Activated CD4-positive, alpha-beta T cell treated with anti-CD3 and anti-CD28 coated beads for 36 hours (primary cell): ENCODE results near the gene NAA60. TPM values are rescaled to one million over a fixed set of nuclear protein-coding genes. Genes with fewer than 3 reads are reported as not detected.

Source experiments
- ATAC-seq: fragments of 200-7000 bp; cut with Tn5 transposase; one replicate; pipeline ENCODE4 v1.10.0; 2021; ENCODE audit warnings: mild to moderate bottlenecking, moderate library complexity
- CTCF ChIA-PET: fragments of 350-600 bp; sonication (Branson Sonifier 250); formaldehyde crosslinking; loops from one replicate; lab custom pipeline; 2021; ENCODE audit warnings: antibody characterized with exemption; lab: Charles Lee
- POLR2A ChIA-PET: fragments of 350-600 bp; sonication (Branson Sonifier 250); formaldehyde crosslinking; loops from one replicate; lab custom pipeline; 2021; ENCODE audit warnings: antibody characterized with exemption, inconsistent platforms; lab: Charles Lee
- DNase-seq: peaks from one replicate; pipeline ENCODE4 v3.0.0-alpha.2; 2020
- H3K27ac Mint-ChIP-seq: one replicate; pipeline ENCODE4 v1.8.0; 2021; ENCODE audit warnings: mixed read lengths
- H3K27me3 Mint-ChIP-seq: one replicate; pipeline ENCODE4 v1.8.0; 2021; ENCODE audit warnings: mixed read lengths
- H3K36me3 Mint-ChIP-seq: one replicate; pipeline ENCODE4 v1.8.0; 2021; ENCODE audit warnings: low read depth, mixed read lengths
- H3K4me1 Mint-ChIP-seq: one replicate; pipeline ENCODE4 v1.8.0; 2021; ENCODE audit warnings: mixed read lengths
- H3K4me3 Mint-ChIP-seq: one replicate; pipeline ENCODE4 v1.8.0; 2021; ENCODE audit warnings: mild to moderate bottlenecking, moderate library complexity, mixed read lengths
- H3K9me3 Mint-ChIP-seq: one replicate; pipeline ENCODE4 v1.8.0; 2021; ENCODE audit warnings: low read depth, mixed read lengths
- intact Hi-C, 2 experiments: fragments of 100-400 bp; cut with DNase I in 1 of 2; cut with micrococcal nuclease in 1 of 2; formaldehyde crosslinking; loops; one replicate each; pipeline versions ENCODE4 v1.14.2 to v1.15.1; 2022 to 2024; cut with DNase I, micrococcal nuclease
- total RNA-seq, 2 experiments: library from RNA; stranded (reverse); gene quantifications; one replicate each; pipeline ENCODE4 v1.2.3, GENCODE V29; 2021

NAA60 gene
- total RNA-seq, 2 experiments from 2014 or later, result 25.9 to 38.9 TPM

- Mint-ChIP-seq H3K36me3 (peaks cover 22% of the 10 kb centered on the region), H3K27ac (no peak overlapping the region), H3K27me3 (no peaks in the 10 kb centered on the region), H3K4me1 (no peaks in the 10 kb centered on the region), H3K4me3 (no peak overlapping the region), H3K9me3 (no peaks in the 10 kb centered on the region)
- intact Hi-C loops, result no loop called here
- POLR2A ChIA-PET, result no interaction called here
- CTCF ChIA-PET, result interaction anchor here (0.6 kb wide), 1 partner anchor 113 kb away, joined by 4 read pairs; no protein-coding TSS in a partner anchor
- ATAC-seq (no peak), DNase-seq (no peak)
Observed at GRCh38 chr16:3485097-3485745, 41.7 kb downstream of the NAA60 start.

GRCh38 chr16:3485821-3486505 lies 42.5 kb downstream of the NAA60 start:
- CTCF ChIA-PET, result interaction anchor here (0.6 kb wide), 1 partner anchor 114 kb away, joined by 4 read pairs; no protein-coding TSS in a partner anchor
- H3K9me3 Mint-ChIP-seq, result no peaks in the 10 kb centered on the region
- H3K4me1 Mint-ChIP-seq, result no peaks in the 10 kb centered on the region
- H3K36me3 Mint-ChIP-seq, result peaks cover 20% of the 10 kb centered on the region
- POLR2A ChIA-PET, result no interaction called here
- no peak overlapping the region for H3K27ac Mint-ChIP-seq
- no peak overlapping the region for H3K4me3 Mint-ChIP-seq
- ATAC-seq, result peak; percentile 27
- intact Hi-C loops, result no loop called here
- no peaks in the 10 kb centered on the region for H3K27me3 Mint-ChIP-seq
- DNase-seq, result no peak

DNA sequence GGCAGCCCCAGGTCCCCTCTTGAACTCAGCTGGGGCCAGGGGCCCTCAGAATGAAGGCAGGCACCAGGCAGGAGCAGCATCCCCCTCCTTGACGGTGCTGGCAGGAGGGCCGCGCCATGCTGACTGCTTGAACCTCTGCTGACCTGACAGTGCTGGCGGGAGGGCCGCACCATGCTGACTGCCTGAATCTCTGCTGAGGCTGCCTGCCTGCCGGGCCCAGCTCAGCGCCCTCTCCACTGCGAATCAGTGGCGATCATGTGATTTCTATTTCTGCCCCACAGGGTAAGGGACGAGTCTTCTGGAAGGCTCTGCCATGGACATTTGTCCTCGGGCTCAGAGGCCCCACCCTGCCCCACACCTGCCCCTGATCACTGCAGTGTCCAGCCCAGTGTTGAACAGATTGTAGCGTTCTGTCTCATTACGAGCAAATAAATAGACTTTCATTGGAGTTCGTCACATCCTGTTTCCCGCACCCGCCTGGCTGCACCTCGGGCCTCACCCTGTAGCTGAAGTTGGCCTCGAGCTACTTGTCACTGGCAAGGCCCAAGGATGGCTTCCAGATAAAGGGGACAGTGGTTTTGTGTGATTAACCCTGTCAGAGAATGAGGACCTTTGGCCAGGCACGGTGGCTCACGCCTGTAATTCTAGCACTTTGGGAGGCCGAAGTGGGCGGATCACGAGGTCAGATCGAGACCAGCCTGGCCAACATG lies 43.2 kb downstream of the NAA60 start:
- Mint-ChIP-seq H3K9me3 (no peaks in the 10 kb centered on the region), H3K27me3 (no peaks in the 10 kb centered on the region), H3K4me3 (no peak overlapping the region), H3K36me3 (peaks cover 19% of the 10 kb centered on the region), H3K4me1 (no peaks in the 10 kb centered on the region), H3K27ac (no peak overlapping the region)
- intact Hi-C loops, result no loop called here
- ChIA-PET POLR2A (no interaction called here), CTCF (no interaction called here)
- no peak for ATAC-seq
- DNase-seq, result no peak

DNA sequence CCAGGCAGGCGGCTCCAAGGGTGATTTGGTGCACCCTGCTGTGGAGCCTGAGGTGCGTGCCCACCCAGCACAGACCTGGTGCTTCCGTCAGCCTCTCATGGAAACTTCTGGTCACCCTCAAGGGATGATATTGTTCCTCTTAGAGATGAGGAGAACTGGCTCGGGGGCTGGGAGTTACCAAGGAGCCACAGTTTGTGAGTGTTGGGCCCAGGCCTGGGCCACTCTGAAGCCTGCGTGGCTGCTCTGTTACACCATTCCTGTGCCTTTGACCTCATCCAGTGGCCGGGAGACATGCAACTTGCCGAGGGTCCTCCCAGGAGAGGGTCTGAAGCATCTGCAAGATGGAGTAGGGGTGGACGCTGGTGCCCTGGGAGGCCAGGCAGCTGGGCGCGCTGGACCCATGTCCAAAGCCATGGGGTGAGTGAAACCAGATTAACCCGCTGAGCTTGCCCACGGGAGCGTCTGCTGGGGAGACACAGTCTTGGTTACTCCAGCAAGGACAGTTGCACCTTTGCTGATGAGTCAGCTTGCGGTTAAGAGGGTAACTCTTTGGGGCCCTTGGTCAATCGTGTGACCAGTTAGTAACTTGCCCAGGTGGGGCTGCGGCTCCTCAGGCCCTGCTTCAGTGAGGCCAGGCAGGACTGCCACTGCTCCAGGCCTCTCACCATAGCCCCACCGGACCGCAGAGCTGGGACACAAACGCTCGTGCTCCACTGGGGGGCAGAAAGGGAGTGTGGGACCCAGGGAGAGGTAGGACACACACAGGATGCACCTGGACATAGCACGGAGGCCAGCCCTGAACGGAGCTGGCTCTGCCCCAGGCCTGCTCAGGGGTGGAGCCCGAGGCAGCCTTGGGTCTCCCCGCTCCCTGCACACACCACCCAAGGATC lies 44.3 kb downstream of the NAA60 start:
- no peak for DNase-seq
- CTCF ChIA-PET, result no interaction called here
- Mint-ChIP-seq H3K4me3 (no peak overlapping the region), H3K36me3 (peaks cover 15% of the 10 kb centered on the region), H3K27ac (no peak overlapping the region), H3K27me3 (no peaks in the 10 kb centered on the region), H3K4me1 (no peaks in the 10 kb centered on the region), H3K9me3 (no peaks in the 10 kb centered on the region)
- intact Hi-C loops, result no loop called here
- POLR2A ChIA-PET, result no interaction called here
- no peak for ATAC-seq

GRCh38 chr16:3488801-3489200 lies 45.3 kb downstream of the NAA60 start:
- ChIA-PET POLR2A (no interaction called here), CTCF (interaction anchor here (1.0 kb wide), 1 partner anchor 9 kb away, joined by 3 read pairs; no protein-coding TSS in a partner anchor)
- Mint-ChIP-seq H3K4me1 (no peaks in the 10 kb centered on the region), H3K9me3 (no peaks in the 10 kb centered on the region), H3K36me3 (peaks cover 4% of the 10 kb centered on the region), H3K27me3 (no peaks in the 10 kb centered on the region), H3K4me3 (no peak overlapping the region), H3K27ac (no peak overlapping the region)
- intact Hi-C loops, result no loop called here
- ATAC-seq (no peak), DNase-seq (no peak)

GRCh38 chr16:3490911-3491629 lies 47.6 kb downstream of the NAA60 start:
- DNase-seq (no peak), ATAC-seq (peak; percentile 26)
- peak overlapping the region; percentile 17 for H3K27ac Mint-ChIP-seq
- POLR2A ChIA-PET, result no interaction called here
- intact Hi-C loops, result no loop called here
- no peaks in the 10 kb centered on the region for H3K4me1 Mint-ChIP-seq
- no peaks in the 10 kb centered on the region for H3K9me3 Mint-ChIP-seq
- no peaks in the 10 kb centered on the region for H3K27me3 Mint-ChIP-seq
- H3K4me3 Mint-ChIP-seq, result no peak overlapping the region
- CTCF ChIA-PET, result no interaction called here
- no peaks in the 10 kb centered on the region for H3K36me3 Mint-ChIP-seq

DNA sequence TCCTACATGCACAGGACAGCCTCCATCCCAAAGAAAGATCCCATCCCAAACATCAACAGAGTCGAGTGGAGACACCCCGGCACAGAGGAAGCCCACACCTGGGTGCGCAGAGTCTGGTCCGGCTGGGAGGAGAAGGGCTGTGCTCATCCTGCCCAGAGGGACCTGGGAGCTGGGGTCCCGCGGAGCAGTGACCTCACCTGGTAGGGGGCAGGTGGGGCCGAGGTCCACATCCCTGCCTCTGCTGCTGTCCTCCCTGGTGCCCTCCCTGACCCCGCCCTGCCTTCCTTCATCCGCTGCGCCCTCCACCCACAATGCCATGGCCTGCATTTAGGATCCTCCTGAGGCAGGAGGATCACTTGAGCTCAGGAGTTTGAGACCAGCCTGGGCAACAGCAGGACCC lies 48.9 kb downstream of the NAA60 start:
- ATAC-seq (no peak), DNase-seq (no peak)
- Mint-ChIP-seq H3K36me3 (no peaks in the 10 kb centered on the region), H3K4me1 (no peaks in the 10 kb centered on the region), H3K27me3 (no peaks in the 10 kb centered on the region), H3K9me3 (no peaks in the 10 kb centered on the region), H3K27ac (no peak overlapping the region), H3K4me3 (no peak overlapping the region)
- ChIA-PET POLR2A (no interaction called here), CTCF (no interaction called here)
- intact Hi-C loops, result no loop called here

DNA sequence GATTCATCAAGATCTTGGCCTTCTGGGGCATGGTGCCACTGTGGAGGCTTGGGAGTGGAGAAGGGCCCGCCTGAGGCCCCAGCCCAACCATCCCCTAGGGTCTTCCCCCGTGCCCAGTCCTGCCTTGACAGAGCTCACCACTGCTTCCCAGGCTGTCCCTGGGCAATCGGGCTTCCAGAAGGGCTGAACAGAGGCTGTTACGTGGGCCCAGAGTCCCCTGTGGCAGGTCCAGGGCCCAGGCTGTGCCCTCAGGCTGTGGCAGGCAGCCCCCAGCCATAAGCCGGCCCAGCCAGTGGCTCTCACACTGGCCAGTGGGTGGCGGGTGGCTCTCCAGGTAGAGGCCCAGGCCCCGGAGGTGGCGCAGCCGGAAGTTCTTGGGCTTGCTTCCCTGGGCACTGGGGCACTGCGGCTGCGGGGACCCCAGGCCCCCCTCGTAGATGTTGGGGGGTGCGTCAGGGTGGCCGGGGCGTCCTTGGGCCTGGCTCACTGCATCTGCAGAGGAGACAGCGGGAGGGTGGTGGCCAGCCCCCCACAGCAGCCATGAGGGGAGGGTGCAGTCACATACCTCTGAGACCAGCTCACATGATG lies 51.0 kb downstream of the NAA60 start:
- peaks cover under 1% of the 10 kb centered on the region for H3K4me1 Mint-ChIP-seq
- no peak for DNase-seq
- ATAC-seq, result no peak
- no peak overlapping the region for H3K27ac Mint-ChIP-seq
- H3K9me3 Mint-ChIP-seq, result no peaks in the 10 kb centered on the region
- no peak overlapping the region for H3K4me3 Mint-ChIP-seq
- CTCF ChIA-PET, result no interaction called here
- H3K27me3 Mint-ChIP-seq, result no peaks in the 10 kb centered on the region
- intact Hi-C loops, result no loop called here
- POLR2A ChIA-PET, result interaction anchor here (0.6 kb wide), 1 partner anchor 38 kb away, joined by 6 read pairs; no protein-coding TSS in a partner anchor
- no peaks in the 10 kb centered on the region for H3K36me3 Mint-ChIP-seq

GRCh38 chr16:3495176-3495575 lies 51.7 kb downstream of the NAA60 start, which contains the start of gene C16orf90:
Gene C16orf90, minus strand, starts transcription at chr16:3495489. Its CDS starts 68 bp downstream, at chr16:3495421.
- intact Hi-C loops, result no loop called here
- CTCF ChIA-PET, result no interaction called here
- H3K9me3 Mint-ChIP-seq, result no peaks in the 10 kb centered on the region
- H3K36me3 Mint-ChIP-seq, result no peaks in the 10 kb centered on the region
- POLR2A ChIA-PET, result no interaction called here
- DNase-seq (no peak), ATAC-seq (no peak)
- no peak within 1 kb of the TSS for H3K27ac Mint-ChIP-seq
- no peaks in the 10 kb centered on the region for H3K27me3 Mint-ChIP-seq
- H3K4me1 Mint-ChIP-seq, result peaks cover 8% of the 10 kb centered on the region
- no peak within 1 kb of the TSS for H3K4me3 Mint-ChIP-seq

DNA sequence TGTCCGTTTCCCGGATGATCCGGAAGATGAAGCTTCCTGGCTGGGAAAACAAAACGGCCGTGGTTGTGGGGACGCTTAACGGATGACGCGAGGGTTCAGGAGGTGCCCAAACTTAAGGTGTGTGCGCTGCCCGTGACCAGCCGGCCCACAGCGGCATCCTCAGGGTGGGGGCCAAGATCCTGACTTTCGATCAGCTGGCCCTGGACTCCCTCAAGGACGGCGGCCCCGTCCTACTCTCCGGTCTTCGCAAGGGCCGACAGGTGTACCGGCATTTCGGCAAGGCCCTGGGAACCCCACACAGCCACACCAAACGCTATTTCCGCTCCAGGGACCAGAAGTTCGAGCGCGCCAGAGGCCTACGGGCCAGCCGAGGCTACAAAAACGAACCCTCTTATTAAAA lies 52.9 kb downstream of the NAA60 start:
- no peak overlapping the region for H3K27ac Mint-ChIP-seq
- POLR2A ChIA-PET, result no interaction called here
- peaks cover 1% of the 10 kb centered on the region for H3K36me3 Mint-ChIP-seq
- H3K27me3 Mint-ChIP-seq, result no peaks in the 10 kb centered on the region
- DNase-seq (no peak), ATAC-seq (no peak)
- no peaks in the 10 kb centered on the region for H3K9me3 Mint-ChIP-seq
- no peak overlapping the region for H3K4me3 Mint-ChIP-seq
- CTCF ChIA-PET, result no interaction called here
- peaks cover 17% of the 10 kb centered on the region for H3K4me1 Mint-ChIP-seq
- intact Hi-C loops, result no loop called here
